A549 (cell line): ENCODE measurements around the gene IGIP.

Source experiments
- CTCF ChIP-seq: fragments of >200 bp; sonication (Bioruptor Twin); formaldehyde crosslinking; IDR thresholded peaks from 3 replicates; pipeline ENCODE4 v1.5.1; 2016
- E2F6 ChIP-seq: IDR thresholded peaks from 2 replicates; pipeline ENCODE4 v1.6.1; 2012; ENCODE audit warnings: low read depth, borderline replicate concordance
- MAFK ChIP-seq: fragments of 450-650 bp; IDR thresholded peaks from 2 replicates; pipeline ENCODE4 v1.6.1; 2014; ENCODE audit not compliant: partially characterized antibody
- POLR2A ChIP-seq: IDR thresholded peaks from 2 replicates; pipeline ENCODE4 v1.6.1; 2012; ENCODE audit warnings: mild to moderate bottlenecking, low read length
- RAD21 ChIP-seq, 2 experiments: fragments of >200 bp in 1 of 2; sonication (Bioruptor Twin) in 1 of 2; formaldehyde crosslinking in 1 of 2; IDR thresholded peaks in 1 of 2; conservative IDR thresholded peaks in 1 of 2; 2 replicates in 1 of 2; 3 replicates in 1 of 2; pipeline ENCODE4 v1.6.1; 2012 to 2018; ENCODE audit warnings: inconsistent platforms in 1 of 2
- REST ChIP-seq: fragments of 200-600 bp; sonication (generic); IDR thresholded peaks from 2 replicates; pipeline ENCODE4 v1.6.1; 2016; ENCODE audit warnings: antibody characterized with exemption, mild to moderate bottlenecking, moderate library complexity
- RFX5 ChIP-seq: fragments of 450-650 bp; IDR thresholded peaks from 2 replicates; pipeline ENCODE4 v1.7.1; 2014; ENCODE audit warnings: antibody characterized with exemption, mild to moderate bottlenecking, moderate library complexity
- USF2 ChIP-seq: fragments of 450-650 bp; IDR thresholded peaks from 2 replicates; pipeline ENCODE4 v1.6.1; 2014; ENCODE audit warnings: antibody characterized with exemption

GRCh38 chr5:140176031-140176387 lies 50.3 kb downstream of the IGIP start:
- TF ChIP-seq USF2 (no peak), CTCF (no peak), POLR2A (no peak), MAFK (no peak), REST (no peak), RFX5 (no peak), RAD21 (conservative IDR thresholded peaks at IDR 0.05 in 1 of 2, IDR thresholded peaks at IDR 0.05 in 1 of 2) (no peak), E2F6 (no peak)
